ENCODE measurements around the gene IL7R.

Gene IL7R

GRCh38 chr5:35816881-35817521 lies 39.7 kb upstream of the IL7R start:
- TF ChIP-seq, protein P1, sequence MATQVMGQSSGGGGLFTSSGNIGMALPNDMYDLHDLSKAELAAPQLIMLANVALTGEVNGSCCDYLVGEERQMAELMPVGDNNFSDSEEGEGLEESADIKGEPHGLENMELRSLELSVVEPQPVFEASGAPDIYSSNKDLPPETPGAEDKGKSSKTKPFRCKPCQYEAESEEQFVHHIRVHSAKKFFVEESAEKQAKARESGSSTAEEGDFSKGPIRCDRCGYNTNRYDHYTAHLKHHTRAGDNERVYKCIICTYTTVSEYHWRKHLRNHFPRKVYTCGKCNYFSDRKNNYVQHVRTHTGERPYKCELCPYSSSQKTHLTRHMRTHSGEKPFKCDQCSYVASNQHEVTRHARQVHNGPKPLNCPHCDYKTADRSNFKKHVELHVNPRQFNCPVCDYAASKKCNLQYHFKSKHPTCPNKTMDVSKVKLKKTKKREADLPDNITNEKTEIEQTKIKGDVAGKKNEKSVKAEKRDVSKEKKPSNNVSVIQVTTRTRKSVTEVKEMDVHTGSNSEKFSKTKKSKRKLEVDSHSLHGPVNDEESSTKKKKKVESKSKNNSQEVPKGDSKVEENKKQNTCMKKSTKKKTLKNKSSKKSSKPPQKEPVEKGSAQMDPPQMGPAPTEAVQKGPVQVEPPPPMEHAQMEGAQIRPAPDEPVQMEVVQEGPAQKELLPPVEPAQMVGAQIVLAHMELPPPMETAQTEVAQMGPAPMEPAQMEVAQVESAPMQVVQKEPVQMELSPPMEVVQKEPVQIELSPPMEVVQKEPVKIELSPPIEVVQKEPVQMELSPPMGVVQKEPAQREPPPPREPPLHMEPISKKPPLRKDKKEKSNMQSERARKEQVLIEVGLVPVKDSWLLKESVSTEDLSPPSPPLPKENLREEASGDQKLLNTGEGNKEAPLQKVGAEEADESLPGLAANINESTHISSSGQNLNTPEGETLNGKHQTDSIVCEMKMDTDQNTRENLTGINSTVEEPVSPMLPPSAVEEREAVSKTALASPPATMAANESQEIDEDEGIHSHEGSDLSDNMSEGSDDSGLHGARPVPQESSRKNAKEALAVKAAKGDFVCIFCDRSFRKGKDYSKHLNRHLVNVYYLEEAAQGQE (IDR thresholded peaks at IDR 0.05; ENCODE audit: low read depth), result no peak
- TF ChIP-seq YY1 (IDR thresholded peaks at IDR 0.05; ENCODE audit: low read depth) (no peak), CEBPB (IDR thresholded peaks at IDR 0.05) (no peak), FOXM1 (IDR thresholded peaks at IDR 0.05; ENCODE audit: borderline replicate concordance, low read depth) (no peak), TEAD4 (IDR thresholded peaks at IDR 0.05) (no peak), TAF1 (IDR thresholded peaks at IDR 0.05; ENCODE audit: low read depth) (no peak), CREB1 (IDR thresholded peaks at IDR 0.05; ENCODE audit: low read depth) (no peak), NFIC (IDR thresholded peaks at IDR 0.05) (no peak), TCF12 (IDR thresholded peaks at IDR 0.05; ENCODE audit: low read depth) (no peak), EP300 (IDR thresholded peaks at IDR 0.05; ENCODE audit: borderline replicate concordance) (no peak), MAX (IDR thresholded peaks at IDR 0.05) (no peak), ZBTB7A (IDR thresholded peaks at IDR 0.05; ENCODE audit: low read depth) (no peak), EGR1 (IDR thresholded peaks at IDR 0.05) (no peak)
- TF ChIP-seq, protein P2, sequence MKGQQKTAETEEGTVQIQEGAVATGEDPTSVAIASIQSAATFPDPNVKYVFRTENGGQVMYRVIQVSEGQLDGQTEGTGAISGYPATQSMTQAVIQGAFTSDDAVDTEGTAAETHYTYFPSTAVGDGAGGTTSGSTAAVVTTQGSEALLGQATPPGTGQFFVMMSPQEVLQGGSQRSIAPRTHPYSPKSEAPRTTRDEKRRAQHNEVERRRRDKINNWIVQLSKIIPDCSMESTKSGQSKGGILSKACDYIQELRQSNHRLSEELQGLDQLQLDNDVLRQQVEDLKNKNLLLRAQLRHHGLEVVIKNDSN (IDR thresholded peaks at IDR 0.05), result no peak

- no peak for TF ChIP-seq RAD21 (IDR thresholded peaks at IDR 0.05; ENCODE audit: low read depth)
- no peak for TF ChIP-seq TEAD4 (IDR thresholded peaks at IDR 0.05)
- TF ChIP-seq, protein P1 (IDR thresholded peaks at IDR 0.05; ENCODE audit: low read depth), result no peak
- no peak for TF ChIP-seq ZBTB7A (IDR thresholded peaks at IDR 0.05; ENCODE audit: low read depth)
- no peak for TF ChIP-seq NFIC (IDR thresholded peaks at IDR 0.05)
- TF ChIP-seq, protein P2 (IDR thresholded peaks at IDR 0.05), result no peak
- TF ChIP-seq EP300 (IDR thresholded peaks at IDR 0.05; ENCODE audit: borderline replicate concordance), result no peak
- no peak for TF ChIP-seq EGR1 (IDR thresholded peaks at IDR 0.05)
- no peak for TF ChIP-seq CREB1 (IDR thresholded peaks at IDR 0.05; ENCODE audit: low read depth)
- TF ChIP-seq CEBPB (IDR thresholded peaks at IDR 0.05), result no peak
- TF ChIP-seq TCF12 (IDR thresholded peaks at IDR 0.05; ENCODE audit: low read depth), result no peak
- TF ChIP-seq TAF1 (IDR thresholded peaks at IDR 0.05; ENCODE audit: low read depth), result no peak
Observed at GRCh38 chr5:35819026-35819425, 37.7 kb upstream of the IL7R start.

- no peak for TF ChIP-seq TAF1 (IDR thresholded peaks at IDR 0.05; ENCODE audit: low read depth)
- TF ChIP-seq CREB1 (IDR thresholded peaks at IDR 0.05; ENCODE audit: low read depth), result no peak
- TF ChIP-seq, protein P2 (IDR thresholded peaks at IDR 0.05), result no peak
- TF ChIP-seq YY1 (IDR thresholded peaks at IDR 0.05; ENCODE audit: low read depth), result no peak
- no peak for TF ChIP-seq TEAD4 (IDR thresholded peaks at IDR 0.05)
- TF ChIP-seq MAX (IDR thresholded peaks at IDR 0.05), result no peak
- TF ChIP-seq RAD21 (IDR thresholded peaks at IDR 0.05; ENCODE audit: low read depth), result no peak
- TF ChIP-seq TCF12 (IDR thresholded peaks at IDR 0.05; ENCODE audit: low read depth), result no peak
- TF ChIP-seq EGR1 (IDR thresholded peaks at IDR 0.05), result no peak
- TF ChIP-seq ZBTB7A (IDR thresholded peaks at IDR 0.05; ENCODE audit: low read depth), result no peak
- no peak for TF ChIP-seq NFIC (IDR thresholded peaks at IDR 0.05)
- no peak for TF ChIP-seq FOXM1 (IDR thresholded peaks at IDR 0.05; ENCODE audit: borderline replicate concordance, low read depth)
- TF ChIP-seq CEBPB (IDR thresholded peaks at IDR 0.05), result no peak
- TF ChIP-seq, protein P1 (IDR thresholded peaks at IDR 0.05; ENCODE audit: low read depth), result no peak
- TF ChIP-seq EP300 (IDR thresholded peaks at IDR 0.05; ENCODE audit: borderline replicate concordance), result no peak
Observed at GRCh38 chr5:35819668-35820067, 37.0 kb upstream of the IL7R start.

Measured in Ishikawa (cell line).